H9 (cell line): ENCODE data around the gene PRAC2. TPM values are rescaled to one million over a fixed set of nuclear protein-coding genes. Genes with fewer than 3 reads are reported as not detected.
A peak's percentile ranks its signal among the peaks of the same experiment; 100 is the strongest.

Source experiments
- DNase-seq: peaks from one replicate; pipeline ENCODE4 v3.0.0-alpha.2; 2017
- H2AFZ ChIP-seq: one replicate; pipeline ENCODE4 v1.6.1; 2013; ENCODE audit warnings: mild to moderate bottlenecking, low read length, control low read depth, moderate library complexity
- H2AK5ac ChIP-seq: 2 replicates; pipeline ENCODE4 v1.6.1; 2013; ENCODE audit warnings: low read length, control low read depth, mixed read lengths; ENCODE audit not compliant: insufficient read length
- H2BK120ac ChIP-seq: one replicate; pipeline ENCODE4 v1.6.1; 2013; ENCODE audit warnings: low read depth, mild to moderate bottlenecking, low read length, control low read depth, inconsistent platforms; ENCODE audit not compliant: poor library complexity, severe bottlenecking
- H2BK12ac ChIP-seq: 2 replicates; pipeline ENCODE4 v1.6.1; 2013; ENCODE audit warnings: low read length, control low read depth, mixed read lengths, low read depth; ENCODE audit not compliant: insufficient read length
- H2BK15ac ChIP-seq: 2 replicates; pipeline ENCODE4 v1.6.1; 2013; ENCODE audit warnings: low read depth, low read length, control low read depth
- H2BK20ac ChIP-seq: one replicate; pipeline ENCODE4 v1.6.1; 2013; ENCODE audit warnings: low read depth, mild to moderate bottlenecking, low read length, control low read depth, inconsistent platforms; ENCODE audit not compliant: poor library complexity, severe bottlenecking
- H2BK5ac ChIP-seq: 2 replicates; pipeline ENCODE4 v1.6.1; 2013; ENCODE audit warnings: low read length, control low read depth, mixed read lengths; ENCODE audit not compliant: insufficient read length
- H3K14ac ChIP-seq: 2 replicates; pipeline ENCODE4 v1.6.1; 2013; ENCODE audit warnings: low read length, control low read depth; ENCODE audit not compliant: insufficient read depth
- H3K18ac ChIP-seq: 2 replicates; pipeline ENCODE4 v1.6.1; 2013; ENCODE audit warnings: low read depth, mild to moderate bottlenecking, mixed read lengths, low read length, control low read depth; ENCODE audit not compliant: insufficient read length
- H3K23ac ChIP-seq: 2 replicates; pipeline ENCODE4 v1.6.1; 2013; ENCODE audit warnings: low read length, control low read depth, mixed read lengths, low read depth; ENCODE audit not compliant: insufficient read length
- H3K23me2 ChIP-seq: 2 replicates; pipeline ENCODE4 v1.6.1; 2013; ENCODE audit warnings: low read depth, mild to moderate bottlenecking, mixed read lengths, low read length, control low read depth; ENCODE audit not compliant: insufficient read length, poor library complexity, severe bottlenecking
- H3K27ac ChIP-seq: 2 replicates; pipeline ENCODE4 v1.5.1; 2013; ENCODE audit warnings: low read length, control low read depth, mixed read lengths, low read depth; ENCODE audit not compliant: insufficient read length
- H3K27me3 ChIP-seq: 2 replicates; pipeline ENCODE4 v1.6.1; 2013; ENCODE audit warnings: low read length, control low read depth, inconsistent platforms; ENCODE audit not compliant: insufficient read depth
- H3K4ac ChIP-seq: 2 replicates; pipeline ENCODE4 v1.6.1; 2013; ENCODE audit warnings: low read depth, mild to moderate bottlenecking, control low read depth, inconsistent platforms, low read length, moderate library complexity
- H3K4me1 ChIP-seq: 2 replicates; pipeline ENCODE4 v1.6.1; 2013; ENCODE audit warnings: low read length, control low read depth, inconsistent platforms; ENCODE audit not compliant: insufficient read depth
- H3K4me2 ChIP-seq: 2 replicates; pipeline ENCODE4 v1.6.1; 2013; ENCODE audit warnings: low read length, control low read depth, mixed read lengths; ENCODE audit not compliant: insufficient read length, insufficient read depth
- H3K56ac ChIP-seq: 2 replicates; pipeline ENCODE4 v1.6.1; 2013; ENCODE audit warnings: low read depth, mild to moderate bottlenecking, mixed read lengths, low read length, control low read depth; ENCODE audit not compliant: insufficient read length
- H3K79me1 ChIP-seq: 2 replicates; pipeline ENCODE4 v1.6.1; 2013; ENCODE audit warnings: low read depth, mild to moderate bottlenecking, moderate library complexity, low read length, control low read depth, inconsistent platforms; ENCODE audit not compliant: insufficient read depth, poor library complexity, severe bottlenecking
- H3K79me2 ChIP-seq: 2 replicates; pipeline ENCODE4 v1.6.1; 2013; ENCODE audit warnings: low read length, control low read depth, inconsistent platforms; ENCODE audit not compliant: insufficient read depth
- H3K9ac ChIP-seq: 2 replicates; pipeline ENCODE4 v1.6.1; 2013; ENCODE audit warnings: low read length, control low read depth, mixed read lengths; ENCODE audit not compliant: insufficient read length; ENCODE audit errors: extremely low read depth
- H3K9me3 ChIP-seq: one replicate; pipeline ENCODE4 v1.6.1; 2013; ENCODE audit warnings: low read depth, low read length, inconsistent platforms; ENCODE audit not compliant: control insufficient read depth
- H3T11ph ChIP-seq: one replicate; pipeline ENCODE4 v1.6.1; 2013; ENCODE audit warnings: mild to moderate bottlenecking, low read length, control low read depth, inconsistent platforms
- H4K20me1 ChIP-seq: one replicate; pipeline ENCODE4 v1.6.1; 2013; ENCODE audit not compliant: control insufficient read depth, insufficient read length, insufficient read depth
- H4K5ac ChIP-seq: 2 replicates; pipeline ENCODE4 v1.6.1; 2013; ENCODE audit warnings: low read depth, mild to moderate bottlenecking, mixed read lengths, low read length, control low read depth; ENCODE audit not compliant: insufficient read length
- H4K8ac ChIP-seq: replicated peaks from 2 replicates; pipeline ENCODE4 v1.6.1; 2013; ENCODE audit warnings: low read length, control low read depth, mixed read lengths, low read depth; ENCODE audit not compliant: insufficient read length
- H4K91ac ChIP-seq: 2 replicates; pipeline ENCODE4 v1.6.1; 2013; ENCODE audit warnings: low read depth, mild to moderate bottlenecking, moderate library complexity, mixed read lengths, low read length, control low read depth; ENCODE audit not compliant: insufficient read length
- H3K27ac Mint-ChIP-seq, 3 experiments: 2 replicates in 2 of 3; 3 replicates in 1 of 3; pipeline ENCODE4 v1.8.0; 2020 to 2021; ENCODE audit warnings: mixed read lengths in 3 of 3, mild to moderate bottlenecking in 1 of 3, moderate library complexity in 1 of 3
- H3K27me3 Mint-ChIP-seq: 2 replicates; pipeline ENCODE4 v1.8.0; 2021; ENCODE audit warnings: low read depth, mild to moderate bottlenecking, moderate library complexity, mixed read lengths
- H3K36me3 Mint-ChIP-seq, 3 experiments: 2 replicates in 2 of 3; 3 replicates in 1 of 3; pipeline ENCODE4 v1.8.0; 2020 to 2021; ENCODE audit warnings: low read depth in 3 of 3, mixed read lengths in 3 of 3; ENCODE audit not compliant: insufficient read depth in 1 of 3
- H3K4me1 Mint-ChIP-seq, 2 experiments: 2 replicates each; pipeline ENCODE4 v1.8.0; 2020; ENCODE audit warnings: mixed read lengths in 2 of 2
- H3K4me3 Mint-ChIP-seq, 2 experiments: 2 replicates in 1 of 2; 3 replicates in 1 of 2; pipeline ENCODE4 v1.8.0; 2020 to 2021; ENCODE audit warnings: mild to moderate bottlenecking in 2 of 2, mixed read lengths in 2 of 2, moderate library complexity in 1 of 2
- H3K9me3 Mint-ChIP-seq, 2 experiments: 2 replicates in 1 of 2; 3 replicates in 1 of 2; pipeline ENCODE4 v1.8.0; 2020; ENCODE audit warnings: mild to moderate bottlenecking in 2 of 2, mixed read lengths in 2 of 2, moderate library complexity in 1 of 2
- WGBS: extraction: QIAGEN DNeasy Blood & Tissue Kit; methylation state at CpG from one replicate; pipeline ENCODE4 v1.1.7; 2013; ENCODE audit warnings: missing lambda C conversion rate, low lambda C conversion rate, mixed read lengths; ENCODE audit not compliant: insufficient read length; ENCODE audit errors: extremely low coverage; 5-methylcytosine and 5-hydroxymethylcytosine counted together
- total RNA-seq: library from RNA; stranded (reverse); gene quantifications from 2 replicates; pipeline ENCODE4 v1.2.1, GENCODE V29; 2021
- TF ChIP-seq, protein P1 (sequence below): fragments of 200-600 bp; sonication (generic); conservative IDR thresholded peaks from 3 replicates; pipeline ENCODE4 v1.8.0; 2021; ENCODE audit warnings: antibody characterized with exemption, mild to moderate bottlenecking

Gene PRAC2
- total RNA-seq, 1 experiment from 2014 or later: not detected

DNA sequence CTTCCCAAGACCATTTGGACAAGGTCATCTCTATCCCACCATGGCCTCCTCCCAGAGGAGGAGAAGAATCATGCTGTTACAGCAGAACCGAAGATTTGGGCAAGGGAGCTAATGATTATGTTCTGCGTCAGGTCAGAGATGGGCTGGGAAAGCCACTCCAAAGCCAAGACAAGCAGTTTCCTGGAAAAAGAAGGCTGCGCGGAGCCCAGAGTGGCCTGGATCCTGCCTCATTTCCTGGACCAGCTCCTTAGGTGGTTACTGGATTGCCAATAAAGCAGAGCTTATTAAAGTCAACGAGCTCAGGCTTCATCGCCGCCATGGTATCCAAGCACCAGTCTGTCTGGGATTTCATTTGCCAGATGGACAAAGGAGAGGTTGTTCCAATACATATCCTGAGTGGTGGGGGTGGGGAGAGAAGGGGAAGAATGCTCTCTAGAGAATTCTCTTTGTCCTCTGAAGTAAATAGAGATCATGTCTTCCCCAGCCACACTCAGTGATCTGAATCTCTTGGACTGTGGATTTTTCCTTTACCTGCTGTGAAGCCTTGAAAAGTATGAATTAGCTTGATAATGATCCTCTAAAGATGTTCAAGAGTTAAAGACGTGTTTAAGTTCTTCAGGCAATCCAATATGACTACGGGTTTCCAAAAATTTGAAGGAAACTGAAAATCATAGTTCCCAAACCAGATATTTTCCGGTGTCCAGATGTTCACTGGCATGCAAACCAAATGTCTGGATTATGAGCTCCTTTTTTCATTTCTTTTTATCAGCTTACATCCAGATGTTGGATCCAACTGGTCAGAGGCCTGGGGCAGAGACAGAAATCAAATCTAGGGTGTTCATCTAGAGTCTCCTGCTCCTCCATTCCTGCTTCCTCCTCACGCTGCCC lies 18.4 kb upstream of the PRAC2 start:
- Mint-ChIP-seq H3K9me3 (no peaks in the 10 kb centered on the region; a peak in 1 of 5 replicates), H3K27me3 (peaks cover 92% of the 10 kb centered on the region), H3K36me3 (no peaks in the 10 kb centered on the region; a peak in 1 of 7 replicates), H3K4me3 (no peak overlapping the region), H3K4me1 (peaks cover 0 to 1% of the 10 kb centered on the region in 2 experiments; a peak in 2 of 4 replicates), H3K27ac (no peak overlapping the region)
- H2BK120ac ChIP-seq: no peak overlapping the region
- peaks cover 2% of the 10 kb centered on the region; the same call in 1 of the 2 replicates for H3K4me1 ChIP-seq
- TF ChIP-seq, protein P1, sequence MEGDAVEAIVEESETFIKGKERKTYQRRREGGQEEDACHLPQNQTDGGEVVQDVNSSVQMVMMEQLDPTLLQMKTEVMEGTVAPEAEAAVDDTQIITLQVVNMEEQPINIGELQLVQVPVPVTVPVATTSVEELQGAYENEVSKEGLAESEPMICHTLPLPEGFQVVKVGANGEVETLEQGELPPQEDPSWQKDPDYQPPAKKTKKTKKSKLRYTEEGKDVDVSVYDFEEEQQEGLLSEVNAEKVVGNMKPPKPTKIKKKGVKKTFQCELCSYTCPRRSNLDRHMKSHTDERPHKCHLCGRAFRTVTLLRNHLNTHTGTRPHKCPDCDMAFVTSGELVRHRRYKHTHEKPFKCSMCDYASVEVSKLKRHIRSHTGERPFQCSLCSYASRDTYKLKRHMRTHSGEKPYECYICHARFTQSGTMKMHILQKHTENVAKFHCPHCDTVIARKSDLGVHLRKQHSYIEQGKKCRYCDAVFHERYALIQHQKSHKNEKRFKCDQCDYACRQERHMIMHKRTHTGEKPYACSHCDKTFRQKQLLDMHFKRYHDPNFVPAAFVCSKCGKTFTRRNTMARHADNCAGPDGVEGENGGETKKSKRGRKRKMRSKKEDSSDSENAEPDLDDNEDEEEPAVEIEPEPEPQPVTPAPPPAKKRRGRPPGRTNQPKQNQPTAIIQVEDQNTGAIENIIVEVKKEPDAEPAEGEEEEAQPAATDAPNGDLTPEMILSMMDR: no peak
- H4K5ac ChIP-seq: no peak overlapping the region
- H3T11ph ChIP-seq: no peak overlapping the region
- no CpG with 5 or more reads among the region's 11 CpGs for WGBS
- H3K27ac ChIP-seq: no peak overlapping the region
- no peak overlapping the region for H2BK15ac ChIP-seq
- H3K23ac ChIP-seq: no peak overlapping the region
- H4K91ac ChIP-seq: no peak overlapping the region
- H2AK5ac ChIP-seq: no peak overlapping the region
- no peaks in the 10 kb centered on the region for H3K9me3 ChIP-seq
- peak overlapping the region; percentile 23 for H2AFZ ChIP-seq
- DNase-seq: no peak
- no peak overlapping the region for H3K18ac ChIP-seq
- no peak overlapping the region for H3K56ac ChIP-seq
- peaks cover 3% of the 10 kb centered on the region for H4K20me1 ChIP-seq
- no peak overlapping the region for H2BK12ac ChIP-seq
- no peak overlapping the region for H3K4me2 ChIP-seq
- no peak overlapping the region for H2BK5ac ChIP-seq
- no peak overlapping the region for H4K8ac ChIP-seq
- H3K23me2 ChIP-seq: no peaks in the 10 kb centered on the region
- no peaks in the 10 kb centered on the region; the same call in 1 of the 2 replicates for H3K27me3 ChIP-seq
- no peaks in the 10 kb centered on the region for H3K79me1 ChIP-seq
- H3K9ac ChIP-seq: no peak overlapping the region
- H2BK20ac ChIP-seq: peak overlapping the region; percentile 26
- no peak overlapping the region for H3K14ac ChIP-seq
- H3K79me2 ChIP-seq: no peaks in the 10 kb centered on the region
- no peak overlapping the region for H3K4ac ChIP-seq
